Measurements from ENCODE around the gene ABI1.
"Not testable (repeated sequence)": the region's sequence is repeated elsewhere in the genome, so short reads cannot be mapped to it uniquely, and the experiment has no call there.

ABI1 gene

DNA sequence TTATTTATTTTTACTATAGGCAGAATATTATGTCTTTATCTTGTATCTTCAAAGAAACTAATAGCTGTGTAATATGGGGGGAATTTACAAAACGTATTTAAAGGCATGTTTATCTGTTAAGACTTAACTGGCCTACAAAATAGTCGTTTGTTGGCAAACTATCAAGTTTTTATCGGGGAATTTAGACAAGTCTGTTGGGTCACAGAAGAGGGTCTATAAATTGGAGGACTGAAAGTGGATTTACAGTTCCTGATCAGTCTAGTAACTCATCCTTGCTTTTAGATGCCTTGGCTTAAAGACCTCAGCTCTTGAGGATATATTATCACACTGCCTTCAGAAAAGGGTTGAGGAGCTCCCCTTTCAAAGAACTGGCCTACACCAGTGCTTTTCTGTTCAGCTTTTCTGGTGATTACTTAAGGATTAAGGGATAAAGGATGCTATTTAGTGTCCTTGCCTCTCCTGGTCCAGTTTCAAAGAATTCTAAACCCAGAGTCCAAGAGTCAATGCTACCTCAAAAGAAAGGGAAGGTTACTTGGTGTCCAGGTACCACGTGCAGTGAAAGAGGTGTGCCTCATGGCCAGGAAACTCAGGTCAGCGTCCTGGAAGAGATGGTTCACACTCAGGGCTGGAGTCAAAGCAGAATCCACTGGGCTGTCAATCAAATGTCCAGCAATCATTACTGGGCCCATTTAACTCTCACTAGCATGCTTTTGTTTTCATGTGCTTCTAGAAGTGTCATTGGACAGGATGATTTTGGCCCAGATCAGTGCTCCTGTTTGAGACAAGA, 42.9 kb upstream of the ABI1 start:
- no peaks in the 10 kb centered on the region for H3K9me3 ChIP-seq (ENCODE audit: low read length)
- H2AFZ ChIP-seq (ENCODE audit: low read length): no peak overlapping the region
- TF ChIP-seq, protein P1, sequence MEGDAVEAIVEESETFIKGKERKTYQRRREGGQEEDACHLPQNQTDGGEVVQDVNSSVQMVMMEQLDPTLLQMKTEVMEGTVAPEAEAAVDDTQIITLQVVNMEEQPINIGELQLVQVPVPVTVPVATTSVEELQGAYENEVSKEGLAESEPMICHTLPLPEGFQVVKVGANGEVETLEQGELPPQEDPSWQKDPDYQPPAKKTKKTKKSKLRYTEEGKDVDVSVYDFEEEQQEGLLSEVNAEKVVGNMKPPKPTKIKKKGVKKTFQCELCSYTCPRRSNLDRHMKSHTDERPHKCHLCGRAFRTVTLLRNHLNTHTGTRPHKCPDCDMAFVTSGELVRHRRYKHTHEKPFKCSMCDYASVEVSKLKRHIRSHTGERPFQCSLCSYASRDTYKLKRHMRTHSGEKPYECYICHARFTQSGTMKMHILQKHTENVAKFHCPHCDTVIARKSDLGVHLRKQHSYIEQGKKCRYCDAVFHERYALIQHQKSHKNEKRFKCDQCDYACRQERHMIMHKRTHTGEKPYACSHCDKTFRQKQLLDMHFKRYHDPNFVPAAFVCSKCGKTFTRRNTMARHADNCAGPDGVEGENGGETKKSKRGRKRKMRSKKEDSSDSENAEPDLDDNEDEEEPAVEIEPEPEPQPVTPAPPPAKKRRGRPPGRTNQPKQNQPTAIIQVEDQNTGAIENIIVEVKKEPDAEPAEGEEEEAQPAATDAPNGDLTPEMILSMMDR (IDR thresholded peaks at IDR 0.05; ENCODE audit: low read length): no peak
- TF ChIP-seq EZH2 (IDR thresholded peaks at IDR 0.05; ENCODE audit: borderline replicate concordance, low read length): no peak
- no peak overlapping the region for H3K4me2 ChIP-seq (ENCODE audit: low read length)
- H3K9ac ChIP-seq (ENCODE audit: low read length): no peak overlapping the region
- H3K27ac ChIP-seq (ENCODE audit: low read depth, low read length, poor library complexity, severe bottlenecking): no peak overlapping the region
- H3K36me3 ChIP-seq (ENCODE audit: insufficient read depth, low read length): no peaks in the 10 kb centered on the region
- no peak overlapping the region for H3K4me3 ChIP-seq (ENCODE audit: low read depth, low read length, poor library complexity, severe bottlenecking)
- no peaks in the 10 kb centered on the region for H4K20me1 ChIP-seq (ENCODE audit: insufficient read depth, low read length)
- H3K27me3 ChIP-seq (ENCODE audit: insufficient read depth, low read length): no peaks in the 10 kb centered on the region
- H3K79me2 ChIP-seq (ENCODE audit: insufficient read depth, low read length): no peaks in the 10 kb centered on the region
- no peaks in the 10 kb centered on the region for H3K4me1 ChIP-seq (ENCODE audit: insufficient read depth, low read length, severe bottlenecking)
- no peaks in the 10 kb centered on the region for H3K9me2 ChIP-seq (ENCODE audit: low read depth, low read length)
- H3F3A ChIP-seq (ENCODE audit: insufficient read depth, low read length): no peaks in the 10 kb centered on the region

DNA sequence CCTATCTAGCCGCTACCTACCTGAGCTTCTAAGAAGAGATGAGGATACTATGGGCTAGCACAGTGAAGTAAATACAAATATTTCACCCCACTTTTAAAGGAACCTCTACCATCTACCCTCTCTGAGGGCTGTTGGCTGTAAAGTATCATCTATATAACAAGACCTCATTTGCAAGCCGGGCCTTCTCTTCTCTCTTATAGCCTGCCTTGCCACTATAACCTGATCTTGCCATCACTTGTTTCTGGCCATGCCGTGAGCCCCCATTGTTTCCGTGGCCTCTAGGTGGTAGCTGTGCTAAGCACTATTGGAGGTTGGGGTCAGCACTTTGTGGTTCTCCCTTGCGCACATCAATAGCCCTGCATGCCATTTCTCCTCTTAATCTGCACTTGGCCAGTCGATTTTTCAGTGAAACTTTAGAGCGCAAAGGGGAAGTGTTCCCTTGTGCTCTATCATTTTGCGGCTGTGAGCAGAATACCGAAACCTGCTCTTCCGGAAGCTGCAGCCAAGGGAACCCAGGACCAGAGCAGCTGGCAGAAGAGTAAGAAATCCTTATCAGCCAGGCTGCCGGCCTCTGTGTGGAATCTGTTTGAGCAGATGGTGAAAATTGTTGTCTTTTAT, 31.7 kb upstream of the ABI1 start:
- H3K9ac ChIP-seq (ENCODE audit: low read length); H3K27me3 ChIP-seq (ENCODE audit: insufficient read depth, low read length); H3K9me3 ChIP-seq (ENCODE audit: low read length); H3K36me3 ChIP-seq (ENCODE audit: insufficient read depth, low read length); H3K79me2 ChIP-seq (ENCODE audit: insufficient read depth, low read length); H3K4me3 ChIP-seq (ENCODE audit: low read depth, low read length, poor library complexity, severe bottlenecking); H3F3A ChIP-seq (ENCODE audit: insufficient read depth, low read length); H3K9me2 ChIP-seq (ENCODE audit: low read depth, low read length); H4K20me1 ChIP-seq (ENCODE audit: insufficient read depth, low read length); H2AFZ ChIP-seq (ENCODE audit: low read length): not testable (repeated sequence)
- Histone ChIP-seq H3K4me1 (ENCODE audit: insufficient read depth, low read length, severe bottlenecking) (peaks cover 15% of the 10 kb centered on the region), H3K27ac (ENCODE audit: low read depth, low read length, poor library complexity, severe bottlenecking) (peak overlapping the region; percentile 66), H3K4me2 (ENCODE audit: low read length) (peak overlapping the region; percentile 25; the same call in 1 of the 2 replicates)

DNA sequence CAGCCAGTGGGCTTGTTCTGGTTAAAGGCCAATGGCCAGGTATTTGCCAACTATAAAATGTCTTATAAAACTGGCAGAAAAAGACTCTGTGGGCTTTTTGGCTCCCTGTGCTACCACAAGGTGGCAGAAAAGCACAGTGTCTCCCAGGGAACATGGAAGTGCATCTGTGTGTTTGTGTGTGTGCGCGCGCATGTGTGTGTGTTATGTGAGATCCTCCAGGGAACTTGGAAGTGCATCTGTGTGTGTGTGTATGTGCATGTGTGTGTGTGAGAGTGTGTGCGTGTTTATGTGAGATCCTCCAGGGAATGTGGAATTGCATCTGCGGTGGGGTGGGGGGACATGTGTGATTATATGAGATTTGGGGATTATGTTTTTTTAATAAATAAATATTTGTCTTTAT, 30.2 kb upstream of the ABI1 start:
- H3K4me2 ChIP-seq (ENCODE audit: low read length): no peak overlapping the region
- no peak overlapping the region for H2AFZ ChIP-seq (ENCODE audit: low read length)
- peaks cover 15% of the 10 kb centered on the region for H3K4me1 ChIP-seq (ENCODE audit: insufficient read depth, low read length, severe bottlenecking)
- H3K79me2 ChIP-seq (ENCODE audit: insufficient read depth, low read length): no peaks in the 10 kb centered on the region
- H3K27me3 ChIP-seq (ENCODE audit: insufficient read depth, low read length): no peaks in the 10 kb centered on the region
- no peaks in the 10 kb centered on the region for H3K9me3 ChIP-seq (ENCODE audit: low read length)
- no peaks in the 10 kb centered on the region for H4K20me1 ChIP-seq (ENCODE audit: insufficient read depth, low read length)
- no peaks in the 10 kb centered on the region for H3K36me3 ChIP-seq (ENCODE audit: insufficient read depth, low read length)
- no peak overlapping the region for H3K27ac ChIP-seq (ENCODE audit: low read depth, low read length, poor library complexity, severe bottlenecking)
- H3F3A ChIP-seq (ENCODE audit: insufficient read depth, low read length): no peaks in the 10 kb centered on the region
- no peak for TF ChIP-seq EZH2 (IDR thresholded peaks at IDR 0.05; ENCODE audit: borderline replicate concordance, low read length)
- TF ChIP-seq, protein P1 (IDR thresholded peaks at IDR 0.05; ENCODE audit: low read length): peak; percentile 91
- H3K4me3 ChIP-seq (ENCODE audit: low read depth, low read length, poor library complexity, severe bottlenecking): no peak overlapping the region
- H3K9ac ChIP-seq (ENCODE audit: low read length): no peak overlapping the region
- no peaks in the 10 kb centered on the region for H3K9me2 ChIP-seq (ENCODE audit: low read depth, low read length)
